ENCODE results near the gene RTN1. TPM values are rescaled to one million over a fixed set of nuclear protein-coding genes. Genes with fewer than 3 reads are reported as not detected.
A peak's percentile ranks its signal among the peaks of the same experiment; 100 is the strongest.

Gene RTN1
- total and polyA plus RNA-seq, 12 donors, result 0.40 to 5.5 (median 0.91) TPM

DNA sequence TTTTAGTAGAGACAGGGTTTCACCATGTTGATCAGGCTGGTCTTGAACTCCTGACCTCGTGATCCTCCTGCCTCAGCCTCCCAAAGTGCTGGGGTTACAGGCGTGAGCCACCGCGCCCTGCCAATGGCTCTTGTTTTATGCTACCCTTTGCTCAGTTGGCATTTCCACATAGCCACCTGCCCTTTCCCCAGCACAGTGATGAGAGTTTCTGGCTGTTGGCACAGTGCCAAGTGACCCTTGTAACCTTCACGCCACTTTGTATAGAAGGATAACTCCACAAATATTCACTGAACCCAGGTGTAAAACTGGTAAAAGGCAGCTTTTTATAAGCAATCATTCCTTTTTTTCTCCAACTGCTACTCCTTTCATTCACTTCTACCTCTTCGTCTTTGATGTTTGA is 275.5 kb downstream of the RTN1 start:
- intact Hi-C loops (cut with DNase I), result no loop called here
- no peaks in the 10 kb centered on the region for H3K4me1 ChIP-seq
- no peak overlapping the region for H3K27ac ChIP-seq
- peaks cover 0 to 11% (median 0%) of the 10 kb centered on the region in 11 donors for H3K9me3 ChIP-seq
- 76 to 78% methylated on average over 6 of the region's 6 CpGs for WGBS, 2 donors
- TF ChIP-seq, protein P1, sequence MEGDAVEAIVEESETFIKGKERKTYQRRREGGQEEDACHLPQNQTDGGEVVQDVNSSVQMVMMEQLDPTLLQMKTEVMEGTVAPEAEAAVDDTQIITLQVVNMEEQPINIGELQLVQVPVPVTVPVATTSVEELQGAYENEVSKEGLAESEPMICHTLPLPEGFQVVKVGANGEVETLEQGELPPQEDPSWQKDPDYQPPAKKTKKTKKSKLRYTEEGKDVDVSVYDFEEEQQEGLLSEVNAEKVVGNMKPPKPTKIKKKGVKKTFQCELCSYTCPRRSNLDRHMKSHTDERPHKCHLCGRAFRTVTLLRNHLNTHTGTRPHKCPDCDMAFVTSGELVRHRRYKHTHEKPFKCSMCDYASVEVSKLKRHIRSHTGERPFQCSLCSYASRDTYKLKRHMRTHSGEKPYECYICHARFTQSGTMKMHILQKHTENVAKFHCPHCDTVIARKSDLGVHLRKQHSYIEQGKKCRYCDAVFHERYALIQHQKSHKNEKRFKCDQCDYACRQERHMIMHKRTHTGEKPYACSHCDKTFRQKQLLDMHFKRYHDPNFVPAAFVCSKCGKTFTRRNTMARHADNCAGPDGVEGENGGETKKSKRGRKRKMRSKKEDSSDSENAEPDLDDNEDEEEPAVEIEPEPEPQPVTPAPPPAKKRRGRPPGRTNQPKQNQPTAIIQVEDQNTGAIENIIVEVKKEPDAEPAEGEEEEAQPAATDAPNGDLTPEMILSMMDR (IDR thresholded peaks at IDR 0.05), result no peak
- no peaks in the 10 kb centered on the region for H3K27me3 ChIP-seq
- ATAC-seq (no peak), DNase-seq (no peak)
- H3K4me3 ChIP-seq, result no peak overlapping the region
- no peaks in the 10 kb centered on the region for H3K36me3 ChIP-seq

DNA sequence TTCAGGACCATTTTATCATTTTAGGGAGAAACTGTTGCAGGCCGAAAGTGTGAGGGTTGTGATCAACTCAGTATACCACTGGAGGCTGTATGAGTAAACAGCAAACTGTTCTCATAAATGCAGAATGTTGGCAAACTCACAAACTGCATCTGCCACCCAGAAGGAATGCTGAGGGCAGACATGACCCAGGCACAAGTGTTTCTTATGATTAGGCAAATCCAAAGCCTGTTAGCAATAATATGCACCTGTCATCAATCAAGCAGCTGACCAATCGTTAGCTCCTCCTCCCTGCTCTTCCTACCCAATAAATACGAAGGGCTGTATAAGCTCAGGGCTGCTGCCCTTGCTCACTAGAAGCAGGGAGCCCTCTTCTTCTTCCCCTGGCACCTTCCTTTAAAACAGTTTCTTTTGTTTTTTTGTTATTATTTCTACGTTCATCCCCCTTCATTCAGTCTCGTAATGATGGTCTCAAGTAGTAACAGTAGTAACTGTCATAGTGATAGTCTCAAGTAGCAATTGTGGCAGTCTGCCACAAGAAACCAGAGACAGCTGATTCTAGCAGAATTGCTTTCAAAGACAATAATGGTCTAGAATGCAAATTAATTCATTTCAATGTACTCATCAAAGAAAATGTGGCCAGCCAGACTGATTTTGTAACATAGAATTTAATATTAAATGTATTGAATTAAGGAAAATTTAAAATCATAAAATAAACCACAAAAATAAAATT is 278.8 kb downstream of the RTN1 start:
- intact Hi-C loops (cut with DNase I), result no loop called here
- WGBS, 2 donors, result 80 to 83% methylated on average over 5 of the region's 5 CpGs
- no peak overlapping the region for H3K27ac ChIP-seq
- peaks cover 0 to 3% (median 0%) of the 10 kb centered on the region in 7 donors for H3K27me3 ChIP-seq
- no peak for ATAC-seq
- TF ChIP-seq, protein P1 (IDR thresholded peaks at IDR 0.05), result no peak
- no peak overlapping the region for H3K4me3 ChIP-seq
- H3K36me3 ChIP-seq, result no peaks in the 10 kb centered on the region
- H3K4me1 ChIP-seq, result no peaks in the 10 kb centered on the region
- no peak for DNase-seq
- peaks cover 0 to 11% (median 0%) of the 10 kb centered on the region in 11 donors for H3K9me3 ChIP-seq

DNA sequence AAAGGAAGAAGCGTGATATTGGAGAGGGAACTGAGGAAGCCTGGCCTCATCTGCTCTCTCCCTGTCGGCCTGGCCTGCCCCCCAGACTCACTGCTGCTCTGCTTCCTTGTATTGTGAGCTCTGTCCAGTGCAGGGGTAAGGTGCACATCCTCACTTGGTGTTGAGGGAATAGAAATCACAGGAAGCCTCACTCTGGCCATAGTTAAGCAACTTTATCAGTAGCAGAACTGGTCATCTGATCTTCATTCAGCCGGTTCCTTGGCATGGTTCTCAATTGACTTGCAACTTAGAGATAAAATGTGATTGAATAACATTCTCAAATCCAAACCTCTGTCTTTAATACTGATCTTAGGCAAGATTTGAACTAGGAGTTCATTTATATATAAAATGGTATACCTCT is 282.5 kb downstream of the RTN1 start:
- Histone ChIP-seq H3K4me3 (no peak overlapping the region), H3K27me3 (peaks cover 0 to 3% (median 0%) of the 10 kb centered on the region in 7 donors), H3K9me3 (peaks cover 0 to 11% (median 0%) of the 10 kb centered on the region in 11 donors), H3K27ac (no peak overlapping the region), H3K4me1 (peaks cover 0 to 9% (median 0%) of the 10 kb centered on the region in 9 donors), H3K36me3 (no peaks in the 10 kb centered on the region)
- TF ChIP-seq, protein P1 (IDR thresholded peaks at IDR 0.05), result no peak
- DNase-seq, result no peak
- intact Hi-C loops (cut with DNase I), result no loop called here
- ATAC-seq, result no peak
- 55 to 57% methylated on average over 3 of the region's 3 CpGs for WGBS, 2 donors

DNA sequence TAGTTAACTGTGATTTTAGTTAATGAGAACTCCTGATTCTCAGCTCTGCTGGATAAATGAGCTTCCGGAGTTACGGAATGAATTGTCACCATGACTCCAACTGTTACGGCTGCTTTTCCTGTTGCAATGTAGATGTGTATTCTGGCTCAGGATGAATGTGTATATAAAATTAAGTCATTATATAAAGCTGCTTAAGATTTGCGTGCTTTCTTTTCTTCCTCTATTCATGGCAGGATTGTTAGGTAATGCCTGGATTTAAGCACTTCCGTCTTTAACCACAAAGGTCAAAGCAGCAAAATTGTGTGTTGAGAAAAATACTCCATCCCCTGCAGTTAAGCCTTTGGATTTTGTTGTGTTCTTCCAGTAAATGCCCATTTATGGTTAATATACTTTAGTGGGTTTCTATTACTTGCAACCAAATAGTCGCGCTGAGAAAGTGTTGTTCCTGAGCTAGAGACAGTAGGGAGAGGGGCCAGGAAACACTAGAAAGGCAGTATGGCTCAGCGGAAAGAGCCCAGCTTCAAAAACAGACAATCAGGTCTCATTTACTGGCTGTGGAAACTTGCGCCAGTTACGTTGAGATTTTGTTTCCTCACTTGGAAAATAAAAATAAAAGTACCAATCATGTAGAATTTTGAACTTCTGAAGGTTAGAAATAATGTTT is 284.6 kb downstream of the RTN1 start:
- Histone ChIP-seq H3K36me3 (no peaks in the 10 kb centered on the region), H3K4me3 (peak overlapping the region in 1 of 10 donors; percentile 20), H3K4me1 (peaks cover 0 to 9% (median 0%) of the 10 kb centered on the region in 9 donors), H3K27me3 (peaks cover 0 to 6% (median 0%) of the 10 kb centered on the region in 7 donors), H3K27ac (peak overlapping the region in 1 of 10 donors; percentile 6), H3K9me3 (no peaks in the 10 kb centered on the region)
- intact Hi-C loops (cut with DNase I), result no loop called here
- TF ChIP-seq, protein P1 (IDR thresholded peaks at IDR 0.05), result no peak
- ATAC-seq, result no peak
- DNase-seq, result no peak
- 77 to 81% methylated on average over 10 of the region's 10 CpGs for WGBS, 2 donors
